ENCODE data around the gene ATMIN.

Gene ATMIN

GRCh38 chr16:81073560-81074330 is 38.1 kb downstream of the ATMIN start:
- H3F3A ChIP-seq (ENCODE audit: low read depth), result no peaks in the 10 kb centered on the region
- no peaks in the 10 kb centered on the region for H3K9me2 ChIP-seq (replicated peaks; ENCODE audit: low read depth, low read length)
- H3K27me3 ChIP-seq (ENCODE audit: insufficient read depth, low read length, poor library complexity, severe bottlenecking), result no peaks in the 10 kb centered on the region
- no peak overlapping the region for H3K4me3 ChIP-seq (ENCODE audit: low read length, poor library complexity, severe bottlenecking)
- peaks cover 13% of the 10 kb centered on the region for H3K4me1 ChIP-seq (ENCODE audit: insufficient read depth, low read length, poor library complexity, severe bottlenecking)
- no peak overlapping the region for H3K4me2 ChIP-seq (ENCODE audit: low read depth, low read length, poor library complexity, severe bottlenecking)
- H2AFZ ChIP-seq (ENCODE audit: low read length), result no peak overlapping the region
- no peak for TF ChIP-seq CTCF (conservative IDR thresholded peaks at IDR 0.05; ENCODE audit: low read length)
- TF ChIP-seq EZH2phosphoT487 (IDR thresholded peaks at IDR 0.05; ENCODE audit: borderline replicate concordance), result no peak
- no peaks in the 10 kb centered on the region for H3K79me2 ChIP-seq (ENCODE audit: insufficient read depth, low read length)
- no peaks in the 10 kb centered on the region for H3K36me3 ChIP-seq (ENCODE audit: insufficient read depth, low read length)
- H4K20me1 ChIP-seq (ENCODE audit: insufficient read depth, low read length, poor library complexity, severe bottlenecking), result no peaks in the 10 kb centered on the region
- H3K9ac ChIP-seq (ENCODE audit: low read depth, low read length, poor library complexity, severe bottlenecking), result no peak overlapping the region
- no peaks in the 10 kb centered on the region for H3K9me3 ChIP-seq (ENCODE audit: insufficient read depth, low read depth, low read length)

GRCh38 chr16:81076566-81077075 is 41.0 kb downstream of the ATMIN start:
- no peaks in the 10 kb centered on the region for H3F3A ChIP-seq (ENCODE audit: low read depth)
- H3K79me2 ChIP-seq (ENCODE audit: insufficient read depth, low read length), result no peaks in the 10 kb centered on the region
- no peaks in the 10 kb centered on the region for H4K20me1 ChIP-seq (ENCODE audit: insufficient read depth, low read length, poor library complexity, severe bottlenecking)
- peak overlapping the region; percentile 87 for H3K9ac ChIP-seq (ENCODE audit: low read depth, low read length, poor library complexity, severe bottlenecking)
- no peaks in the 10 kb centered on the region for H3K9me2 ChIP-seq (replicated peaks; ENCODE audit: low read depth, low read length)
- peaks cover 13% of the 10 kb centered on the region for H3K4me1 ChIP-seq (ENCODE audit: insufficient read depth, low read length, poor library complexity, severe bottlenecking)
- 0 out of 2 replicates have a peak, but pooled peaks cover under 1% of the 10 kb centered on the region for H3K36me3 ChIP-seq (ENCODE audit: insufficient read depth, low read length)
- H3K27me3 ChIP-seq (ENCODE audit: insufficient read depth, low read length, poor library complexity, severe bottlenecking), result no peaks in the 10 kb centered on the region
- H3K4me3 ChIP-seq (ENCODE audit: low read length, poor library complexity, severe bottlenecking), result peak overlapping the region; percentile 88
- peak overlapping the region; percentile 98 for H2AFZ ChIP-seq (ENCODE audit: low read length)
- H3K4me2 ChIP-seq (ENCODE audit: low read depth, low read length, poor library complexity, severe bottlenecking), result peak overlapping the region; percentile 95
- TF ChIP-seq EZH2phosphoT487 (IDR thresholded peaks at IDR 0.05; ENCODE audit: borderline replicate concordance), result no peak
- no peak for TF ChIP-seq CTCF (conservative IDR thresholded peaks at IDR 0.05; ENCODE audit: low read length)
- no peaks in the 10 kb centered on the region for H3K9me3 ChIP-seq (ENCODE audit: insufficient read depth, low read depth, low read length)

GRCh38 chr16:81077076-81077940 is 41.7 kb downstream of the ATMIN start, which contains the start of gene C16orf46:
Gene C16orf46, minus strand, starts transcription at chr16:81077238. Its CDS starts 13,283 bp downstream, at chr16:81063955.
- Histone ChIP-seq H3K4me3 (ENCODE audit: low read length, poor library complexity, severe bottlenecking) (peak within 1 kb of the TSS; percentile 88), H3K4me2 (ENCODE audit: low read depth, low read length, poor library complexity, severe bottlenecking) (peak within 1 kb of the TSS; percentile 95), H3K4me1 (ENCODE audit: insufficient read depth, low read length, poor library complexity, severe bottlenecking) (peaks cover 13% of the 10 kb centered on the region), H3K9me3 (ENCODE audit: insufficient read depth, low read depth, low read length) (no peaks in the 10 kb centered on the region), H3K9ac (ENCODE audit: low read depth, low read length, poor library complexity, severe bottlenecking) (peak within 1 kb of the TSS; percentile 87), H4K20me1 (ENCODE audit: insufficient read depth, low read length, poor library complexity, severe bottlenecking) (no peaks in the 10 kb centered on the region), H3K27me3 (ENCODE audit: insufficient read depth, low read length, poor library complexity, severe bottlenecking) (no peaks in the 10 kb centered on the region), H3K36me3 (ENCODE audit: insufficient read depth, low read length) (0 out of 2 replicates have a peak, but pooled peaks cover 3% of the 10 kb centered on the region), H2AFZ (ENCODE audit: low read length) (peak within 1 kb of the TSS; percentile 98), H3K79me2 (ENCODE audit: insufficient read depth, low read length) (no peaks in the 10 kb centered on the region), H3K9me2 (replicated peaks; ENCODE audit: low read depth, low read length) (no peaks in the 10 kb centered on the region), H3F3A (ENCODE audit: low read depth) (no peaks in the 10 kb centered on the region)
- TF ChIP-seq EZH2phosphoT487 (IDR thresholded peaks at IDR 0.05; ENCODE audit: borderline replicate concordance), result no peak
- no peak for TF ChIP-seq CTCF (conservative IDR thresholded peaks at IDR 0.05; ENCODE audit: low read length)
